Endothelial cell of umbilical vein (primary cell): Measurements from ENCODE around the gene CNNM3. TPM values are rescaled to one million over a fixed set of nuclear protein-coding genes. Genes with fewer than 3 reads are reported as not detected.

ENCODE experiments used
- BruUV-seq: library from RNA; stranded (reverse); fragments of 400-500 nt; replicated peaks from 2 replicates; lab custom pipeline; 2021; lab: Mats Ljungman, UMichigan
- CTCF ChIA-PET: fragments of 300-600, 350-600 bp; sonication (Branson Sonifier 250); formaldehyde crosslinking; loops from one replicate; lab custom pipeline; 2021; ENCODE audit warnings: antibody characterized with exemption, inconsistent platforms; lab: Charles Lee
- POLR2A ChIA-PET: fragments of 300-600, 350-600 bp; sonication (Branson Sonifier 250); formaldehyde crosslinking; loops from one replicate; lab custom pipeline; 2021; ENCODE audit warnings: antibody characterized with exemption, inconsistent platforms; lab: Charles Lee
- DNase-seq: peaks from one replicate; pipeline ENCODE4 v3.0.0-alpha.2; 2011; ENCODE audit warnings: low read depth, low spot score
- FAIRE-seq: peaks from 2 replicates; lab custom pipeline; 2011; peaks lifted over from hg19 to GRCh38; lab: Jason Lieb, UNC
- H2AFZ ChIP-seq: 2 replicates; pipeline ENCODE4 v1.6.0; 2012; ENCODE audit warnings: low read depth, low read length, control low read depth, inconsistent platforms
- H3K27ac ChIP-seq: 2 replicates; pipeline ENCODE4 v1.5.1; 2011; ENCODE audit warnings: low read depth, mild to moderate bottlenecking, control low read depth, low read length, moderate library complexity; ENCODE audit not compliant: insufficient read depth
- H3K27me3 ChIP-seq, 2 experiments: 2 replicates each; pipeline versions ENCODE4 v1.6.0 to v1.6.1; 2011; ENCODE audit warnings: low read length in 2 of 2, mixed read lengths in 1 of 2; ENCODE audit not compliant: control insufficient read depth in 2 of 2, insufficient read depth in 2 of 2
- H3K36me3 ChIP-seq, 2 experiments: 2 replicates in 1 of 2; 3 replicates in 1 of 2; pipeline ENCODE4 v1.5.1; 2011; ENCODE audit warnings: low read length in 2 of 2, mild to moderate bottlenecking in 1 of 2, moderate library complexity in 1 of 2; ENCODE audit not compliant: control insufficient read depth in 2 of 2, insufficient read depth in 2 of 2; ENCODE audit errors: extremely low read depth in 1 of 2
- H3K4me1 ChIP-seq: 3 replicates; pipeline ENCODE4 v1.5.1; 2011; ENCODE audit warnings: mild to moderate bottlenecking, low read length; ENCODE audit not compliant: control insufficient read depth, insufficient read depth; ENCODE audit errors: extremely low read depth
- H3K4me2 ChIP-seq: 2 replicates; pipeline ENCODE4 v1.6.1; 2011; ENCODE audit warnings: low read length, control low read depth, mixed read lengths; ENCODE audit not compliant: insufficient read depth
- H3K4me3 ChIP-seq, 3 experiments: fragments of 200-600 bp in 1 of 3; sonication (generic), shearing (Covaris generic) in 1 of 3; replicated peaks in 1 of 3; 2 replicates each; pipeline ENCODE4 v1.5.1; 2011 to 2016; ENCODE audit warnings: control low read depth in 3 of 3, low read length in 3 of 3, mild to moderate bottlenecking in 2 of 3, inconsistent platforms in 1 of 3, low read depth in 1 of 3, moderate library complexity in 1 of 3; ENCODE audit not compliant: insufficient read depth in 1 of 3
- H3K79me2 ChIP-seq: 2 replicates; pipeline ENCODE4 v1.6.0; 2012; ENCODE audit warnings: low read length, inconsistent platforms; ENCODE audit not compliant: control insufficient read depth, insufficient read depth
- H3K9ac ChIP-seq: replicated peaks from 2 replicates; pipeline ENCODE3; 2011; ENCODE audit warnings: low read length, control low read depth; ENCODE audit not compliant: insufficient read depth; ENCODE audit errors: extremely low read depth
- H3K9me1 ChIP-seq: replicated peaks from 3 replicates; pipeline ENCODE4 v1.6.0; 2011; ENCODE audit warnings: mild to moderate bottlenecking, low read length; ENCODE audit not compliant: control insufficient read depth, insufficient read depth; ENCODE audit errors: extremely low read depth
- H3K9me3 ChIP-seq: replicated peaks from 2 replicates; pipeline ENCODE4 v1.5.1; 2012; ENCODE audit warnings: low read length, inconsistent platforms; ENCODE audit not compliant: control insufficient read depth, insufficient read depth
- H4K20me1 ChIP-seq: replicated peaks from 2 replicates; pipeline ENCODE3; 2011; ENCODE audit warnings: mild to moderate bottlenecking, low read length; ENCODE audit not compliant: control insufficient read depth, insufficient read depth; ENCODE audit errors: extremely low read depth
- CTCF ChIP-seq, 2 donors: IDR thresholded peaks; 1 replicate in 1 of 2; 2 replicates in 1 of 2; pipeline ENCODE4 v1.5.1; 2011; ENCODE audit warnings: low read length in 2 of 2, mild to moderate bottlenecking in 2 of 2, moderate library complexity in 2 of 2, control low read depth in 1 of 2, inconsistent platforms in 1 of 2, low read depth in 1 of 2; ENCODE audit not compliant: insufficient read depth in 1 of 2; ENCODE audit errors: extremely low read depth in 1 of 2
- EZH2 ChIP-seq: IDR thresholded peaks from 2 replicates; pipeline ENCODE4 v1.6.1; 2012; ENCODE audit warnings: borderline replicate concordance, low read depth, mild to moderate bottlenecking, moderate library complexity, low read length, inconsistent platforms; ENCODE audit not compliant: severe bottlenecking
- FOS ChIP-seq: IDR thresholded peaks from 2 replicates; pipeline ENCODE4 v1.6.1; 2011; ENCODE audit warnings: mild to moderate bottlenecking, low read length, moderate library complexity, borderline replicate concordance; ENCODE audit not compliant: insufficient read depth
- GATA2 ChIP-seq: IDR thresholded peaks from 2 replicates; pipeline ENCODE4 v1.7.0; 2011; ENCODE audit warnings: low read depth, mild to moderate bottlenecking, moderate library complexity, mixed read lengths, low read length; ENCODE audit not compliant: insufficient read length, insufficient read depth
- JUN ChIP-seq: IDR thresholded peaks from 2 replicates; pipeline ENCODE4 v1.6.1; 2011; ENCODE audit warnings: borderline replicate concordance, low read depth; ENCODE audit not compliant: insufficient read length, insufficient read depth
- MAX ChIP-seq: IDR thresholded peaks from 2 replicates; pipeline ENCODE4 v1.6.1; 2011; ENCODE audit not compliant: insufficient read depth, insufficient read length
- MYC ChIP-seq: IDR thresholded peaks from one replicate; pipeline ENCODE4 v1.6.1; 2011; ENCODE audit warnings: mild to moderate bottlenecking, low read depth, low read length
- POLR2A ChIP-seq: IDR thresholded peaks from 2 replicates; pipeline ENCODE4 v1.6.1; 2012; ENCODE audit warnings: low read depth, mild to moderate bottlenecking, control low read depth, low read length
- POLR2AphosphoS5 ChIP-seq: IDR thresholded peaks from 2 replicates; pipeline ENCODE4 v1.6.1; 2012; ENCODE audit warnings: low read depth, mild to moderate bottlenecking, control low read depth, low read length, moderate library complexity; ENCODE audit not compliant: insufficient read depth
- dilution Hi-C: fragments of 300-500 bp; cut with MboI; formaldehyde crosslinking; loops from one replicate; pipeline ENCODE4 v1.15.0; 2019; ENCODE audit warnings: low sequenced_read_pairs; ENCODE audit not compliant: extremely low pct_ligation_motif_present
- intact Hi-C: fragments of 100-400 bp; cut with micrococcal nuclease; formaldehyde crosslinking; loops from one replicate; pipeline ENCODE4 v1.10.0; 2022
- polyA plus RNA-seq, 4 experiments: library from polyadenylated mRNA; depleted of rRNA in 3 of 4; stranded (reverse) in 3 of 4; unstranded in 1 of 4; fragments of >200 nt; gene quantifications; 2 replicates each; pipeline versions ENCODE4 v1.2.1 to v1.2.3, GENCODE V29; 2011 to 2012; ENCODE audit warnings: missing spikeins in 1 of 4
- total RNA-seq: library from RNA; stranded (reverse); gene quantifications from 2 replicates; pipeline ENCODE4 v1.2.3, GENCODE V29; 2021

The CNNM3 gene
- total and polyA plus RNA-seq, 2 donors (not counting 3 experiments of a cell fraction or from before 2014, with no cell fraction given), result 13.0 to 14.9 TPM

- Histone ChIP-seq H3K36me3 (no peaks in the 10 kb centered on the region), H4K20me1 (no peaks in the 10 kb centered on the region), H3K4me1 (peaks cover 4% of the 10 kb centered on the region), H3K27me3 (peaks cover 7 to 9% of the 10 kb centered on the region in 2 experiments), H3K4me3 (no peak overlapping the region), H3K4me2 (no peak overlapping the region), H3K9me3 (no peaks in the 10 kb centered on the region), H3K9me1 (no peaks in the 10 kb centered on the region), H2AFZ (no peak overlapping the region), H3K79me2 (no peaks in the 10 kb centered on the region), H3K27ac (no peak overlapping the region), H3K9ac (no peak overlapping the region)
- DNase-seq (no peak), FAIRE-seq (no peak)
- dilution Hi-C loops (no loop called here), intact Hi-C loops (no loop called here)
- no TSS peak for BruUV-seq
- ChIA-PET CTCF (interaction anchor here (0.5 to 1.2 kb wide), 2 partner anchors 15 to 84 kb away, joined by 3 read pairs; no protein-coding TSS in a partner anchor), POLR2A (no interaction called here)
- TF ChIP-seq CTCF (IDR thresholded peaks at IDR 0.05; ENCODE audit: extremely low read depth in 1 of 2, insufficient read depth in 1 of 2, low read depth in 1 of 2, low read length in 2 of 2) (no peak), MAX (no peak), POLR2AphosphoS5 (no peak), FOS (no peak), POLR2A (no peak), EZH2 (no peak), GATA2 (no peak), JUN (no peak), MYC (no peak)
Observed at GRCh38 chr2:96875498-96876268, 59.6 kb downstream of the CNNM3 start.
